B cell (primary cell): Measurements from ENCODE around the gene GRIK5. TPM values are rescaled to one million over a fixed set of nuclear protein-coding genes. Genes with fewer than 3 reads are reported as not detected.

Source experiments
- ATAC-seq: fragments of 200-7000 bp; cut with Tn5 transposase; one replicate; pipeline ENCODE4 v1.10.0; 2021; ENCODE audit warnings: low read depth, mild to moderate bottlenecking, moderate number of reproducible peaks, moderate library complexity
- CTCF ChIA-PET: fragments of 350-600 bp; sonication (Branson Sonifier 250); formaldehyde crosslinking; loops from one replicate; lab custom pipeline; 2021; ENCODE audit warnings: antibody characterized with exemption, inconsistent platforms; lab: Charles Lee
- POLR2A ChIA-PET: fragments of 350-600 bp; sonication (Branson Sonifier 250); formaldehyde crosslinking; loops from one replicate; lab custom pipeline; 2021; ENCODE audit warnings: antibody characterized with exemption; lab: Charles Lee
- DNase-seq: peaks from one replicate; pipeline ENCODE4 v3.0.0; 2013
- H2AFZ ChIP-seq: 2 replicates; pipeline ENCODE4 v1.6.1; 2012; ENCODE audit warnings: mild to moderate bottlenecking, low read depth, low read length; ENCODE audit not compliant: insufficient read depth, poor library complexity, severe bottlenecking
- H3K27ac ChIP-seq, 2 donors: 1 replicate in 1 of 2; 2 replicates in 1 of 2; pipeline ENCODE4 v1.5.1; 2012 to 2013; ENCODE audit warnings: low read length in 2 of 2, mild to moderate bottlenecking in 2 of 2, moderate library complexity in 1 of 2
- H3K27me3 ChIP-seq, 4 experiments: fragments of 200-600 bp in 1 of 4; sonication (generic) in 1 of 4; replicated peaks in 1 of 4; 1 replicate in 2 of 4; 2 replicates in 2 of 4; pipeline versions ENCODE4 v1.6.1 to v1.7.0; 2013 to 2016; ENCODE audit warnings: low read length in 3 of 4, mild to moderate bottlenecking in 2 of 4, mixed read lengths in 1 of 4, moderate library complexity in 1 of 4; ENCODE audit not compliant: insufficient read depth in 4 of 4, control insufficient read depth in 3 of 4; ENCODE audit errors: control extremely low read depth in 1 of 4
- H3K36me3 ChIP-seq, 2 experiments: replicated peaks in 1 of 2; 1 replicate in 1 of 2; 2 replicates in 1 of 2; pipeline versions ENCODE4 v1.6.1 to v1.7.1; 2013; ENCODE audit warnings: low read length in 1 of 2; ENCODE audit not compliant: insufficient read depth in 2 of 2, control insufficient read depth in 1 of 2; ENCODE audit errors: control extremely low read depth in 1 of 2, extremely low read depth in 1 of 2
- H3K4me1 ChIP-seq, 2 donors: fragments of 200-600 bp in 1 of 2; sonication (generic) in 1 of 2; 1 replicate in 1 of 2; 2 replicates in 1 of 2; pipeline versions ENCODE4 v1.5.1 to v1.6.1; 2013 to 2017; ENCODE audit warnings: low read length in 2 of 2; ENCODE audit not compliant: control insufficient read depth in 2 of 2, insufficient read depth in 2 of 2
- H3K4me2 ChIP-seq: replicated peaks from 2 replicates; pipeline ENCODE3; 2012; ENCODE audit warnings: mild to moderate bottlenecking, low read depth, low read length; ENCODE audit not compliant: poor library complexity, severe bottlenecking
- H3K4me3 ChIP-seq, 5 experiments: fragments of 200-600 bp in 1 of 5; sonication (generic) in 1 of 5; 1 replicate in 3 of 5; 2 replicates in 2 of 5; pipeline versions ENCODE4 v1.5.1 to v1.7.0; 2011 to 2016; ENCODE audit warnings: low read length in 4 of 5, mild to moderate bottlenecking in 4 of 5, low read depth in 2 of 5, control low read depth in 1 of 5, moderate library complexity in 1 of 5; ENCODE audit not compliant: insufficient read depth in 1 of 5; ENCODE audit errors: control extremely low read depth in 1 of 5, extremely low read depth in 1 of 5
- H3K79me2 ChIP-seq: fragments of 200-600 bp; sonication (generic); one replicate; pipeline ENCODE4 v1.6.0; 2016; ENCODE audit warnings: low read length; ENCODE audit not compliant: control insufficient read depth, insufficient read depth
- H3K9ac ChIP-seq: fragments of 200-600 bp; sonication (generic); 2 replicates; pipeline ENCODE4 v1.6.1; 2017; ENCODE audit warnings: mild to moderate bottlenecking, low read length, moderate library complexity
- H3K9me3 ChIP-seq, 3 donors: one replicate each; pipeline versions ENCODE4 v1.6.1 to v1.7.1; 2013; ENCODE audit warnings: low read length in 2 of 3; ENCODE audit not compliant: control insufficient read depth in 2 of 3, insufficient read depth in 1 of 3; ENCODE audit errors: control extremely low read depth in 1 of 3
- H4K20me1 ChIP-seq: 2 replicates; pipeline ENCODE4 v1.6.0; 2012; ENCODE audit warnings: mild to moderate bottlenecking, low read length; ENCODE audit not compliant: insufficient read depth, control insufficient read depth, poor library complexity, severe bottlenecking
- H3K27ac Mint-ChIP-seq: one replicate; pipeline ENCODE4 v1.8.0; 2021; ENCODE audit warnings: mixed read lengths
- H3K27me3 Mint-ChIP-seq: one replicate; pipeline ENCODE4 v1.8.0; 2021; ENCODE audit warnings: mixed read lengths
- H3K4me1 Mint-ChIP-seq: one replicate; pipeline ENCODE4 v1.8.0; 2021; ENCODE audit warnings: mixed read lengths
- H3K4me3 Mint-ChIP-seq: one replicate; pipeline ENCODE4 v1.8.0; 2021; ENCODE audit warnings: mixed read lengths
- H3K9me3 Mint-ChIP-seq: one replicate; pipeline ENCODE4 v1.8.0; 2022; ENCODE audit warnings: mixed read lengths; ENCODE audit not compliant: insufficient read depth
- CTCF ChIP-seq: fragments of 200-600 bp; IDR thresholded peaks from one replicate; pipeline ENCODE4 v1.8.0; 2022; ENCODE audit warnings: antibody characterized with exemption, mild to moderate bottlenecking
- EZH2 ChIP-seq: IDR thresholded peaks from 2 replicates; pipeline ENCODE4 v1.6.1; 2012; ENCODE audit warnings: borderline replicate concordance, low read depth, mild to moderate bottlenecking, moderate library complexity, low read length; ENCODE audit not compliant: insufficient read depth, poor library complexity, severe bottlenecking
- WGBS: methylation state at CpG from one replicate; pipeline ENCODE4 v1.1.5; 2013; ENCODE audit warnings: missing lambda C conversion rate; ENCODE audit not compliant: insufficient coverage; 5-methylcytosine and 5-hydroxymethylcytosine counted together
- intact Hi-C: fragments of 100-400 bp; cut with micrococcal nuclease; formaldehyde crosslinking; loops from one replicate; pipeline ENCODE4 v1.10.0; 2022
- polyA plus RNA-seq: library from polyadenylated mRNA; depleted of rRNA; stranded (reverse); fragments of >200 nt; gene quantifications from 2 replicates; pipeline ENCODE4 v1.2.3, GENCODE V29; 2012
- total RNA-seq, 2 donors: library from RNA; stranded (reverse); fragments of 120-200 nt in 1 of 2; gene quantifications; 1 replicate in 1 of 2; 2 replicates in 1 of 2; pipeline versions ENCODE4 v1.2.3 to v1.2.4, GENCODE V29; 2013 to 2022

Gene GRIK5
- total and polyA plus RNA-seq, 2 donors (not counting 1 experiment from before 2014, with no cell fraction given): 0.09 to 0.27 TPM

GRCh38 chr19:42052241-42052863 is 17.7 kb downstream of the GRIK5 start:
- TF ChIP-seq EZH2 (no peak), CTCF (no peak)
- Histone ChIP-seq H3K27ac (no peak overlapping the region), H2AFZ (no peak overlapping the region), H3K4me1 (peaks cover 0 to 4% of the 10 kb centered on the region in 2 donors), H3K4me3 (no peak overlapping the region), H3K36me3 (no peaks in the 10 kb centered on the region), H3K9me3 (no peaks in the 10 kb centered on the region), H4K20me1 (no peaks in the 10 kb centered on the region), H3K4me2 (no peak overlapping the region), H3K79me2 (no peaks in the 10 kb centered on the region), H3K27me3 (no peaks in the 10 kb centered on the region), H3K9ac (no peak overlapping the region)
- DNase-seq (no peak), ATAC-seq (no peak)
- peaks cover 4% of the 10 kb centered on the region for H3K27me3 Mint-ChIP-seq
- H3K4me1 Mint-ChIP-seq: peaks cover 7% of the 10 kb centered on the region
- H3K27ac Mint-ChIP-seq: no peak overlapping the region
- no peak overlapping the region for H3K4me3 Mint-ChIP-seq
- ChIA-PET CTCF (interaction anchor here (1.2 to 2.2 kb wide), 2 partner anchors 17 to 23 kb away, joined by 3 to 5 read pairs; no protein-coding TSS in a partner anchor), POLR2A (interaction anchor here (0.6 kb wide), 1 partner anchor 788 kb away, joined by 4 read pairs; the partner anchor contains the start of gene HNRNPUL1)
- WGBS: 83% methylated on average over 9 of the region's 10 CpGs
- no peaks in the 10 kb centered on the region for H3K9me3 Mint-ChIP-seq
- intact Hi-C loops: no loop called here
